Thyroid gland (tissue), 4 donors: ENCODE results near the gene SMC1A.

ENCODE experiments used
- CTCF ChIP-seq, 6 experiments: fragments of 200-600 bp in 3 of 6; fragments of 450-650 bp in 3 of 6; sonication (generic) in 3 of 6; IDR thresholded peaks; one replicate each; pipeline ENCODE4 v1.5.1; 2016 to 2019; ENCODE audit warnings: antibody characterized with exemption in 6 of 6, mild to moderate bottlenecking in 2 of 6, inconsistent platforms in 1 of 6, moderate library complexity in 1 of 6
- POLR2A ChIP-seq, 2 donors: fragments of 450-650 bp; IDR thresholded peaks; one replicate each; pipeline ENCODE4 v1.6.1; 2017; ENCODE audit warnings: antibody characterized with exemption in 2 of 2, mild to moderate bottlenecking in 2 of 2, moderate library complexity in 1 of 2

- no peak for TF ChIP-seq CTCF (IDR thresholded peaks at IDR 0.05)
- TF ChIP-seq POLR2A (IDR thresholded peaks at IDR 0.05): no peak
Measured at GRCh38 chrX:53379747-53380146, 42.7 kb downstream of the SMC1A start.
